Muscle layer of colon (tissue), 2 donors: ENCODE results near the gene RNF130.
A peak's percentile ranks its signal among the peaks of the same experiment; 100 is the strongest.

Experiments used
- H3K27ac ChIP-seq: one replicate; pipeline ENCODE4 v1.7.0; 2013; ENCODE audit warnings: low read depth, mild to moderate bottlenecking, low read length, moderate library complexity
- H3K27me3 ChIP-seq, 2 donors: one replicate each; pipeline ENCODE4 v1.7.0; 2013; ENCODE audit warnings: low read length in 2 of 2, mild to moderate bottlenecking in 2 of 2; ENCODE audit not compliant: insufficient read depth in 2 of 2, control insufficient read depth in 1 of 2
- H3K36me3 ChIP-seq: one replicate; pipeline ENCODE4 v1.7.0; 2013; ENCODE audit warnings: mild to moderate bottlenecking, low read length; ENCODE audit not compliant: insufficient read depth
- H3K4me1 ChIP-seq: one replicate; pipeline ENCODE4 v1.7.0; 2013; ENCODE audit warnings: mild to moderate bottlenecking, low read length; ENCODE audit not compliant: insufficient read depth
- H3K4me3 ChIP-seq, 2 donors: one replicate each; pipeline ENCODE4 v1.7.0; 2013; ENCODE audit warnings: low read length in 2 of 2, low read depth in 1 of 2, mild to moderate bottlenecking in 1 of 2, moderate library complexity in 1 of 2
- H3K9ac ChIP-seq: one replicate; pipeline ENCODE4 v1.7.0; 2013; ENCODE audit warnings: low read length
- H3K9me3 ChIP-seq: one replicate; pipeline ENCODE4 v1.7.0; 2013; ENCODE audit warnings: mild to moderate bottlenecking, low read length
- donor health status: abdominal sarcoma.
- donor health status: Adenocarcinoma of cecum.

RNF130 gene

DNA sequence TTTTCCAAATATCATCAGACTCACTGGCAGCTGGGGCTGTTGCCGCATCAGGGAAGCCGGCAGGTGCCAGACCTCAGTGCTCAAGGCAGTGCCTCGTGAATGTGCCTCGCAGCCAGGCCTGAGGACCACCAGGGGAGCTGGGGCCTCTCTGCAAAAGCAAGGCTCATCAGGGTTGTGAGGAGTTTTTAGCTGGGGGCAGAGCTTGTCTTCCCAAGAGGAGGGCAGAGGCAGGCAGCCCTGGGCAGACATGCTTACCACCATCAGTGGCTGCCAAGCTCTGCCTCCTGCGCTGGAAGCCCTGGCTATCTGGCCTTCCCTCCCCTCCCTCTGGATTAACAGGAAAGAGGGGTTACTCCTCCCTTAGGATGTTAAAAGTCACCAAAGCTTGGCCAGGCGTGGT is 155.0 kb downstream of the RNF130 start:
- Histone ChIP-seq H3K9me3 (no peaks in the 10 kb centered on the region), H3K36me3 (no peaks in the 10 kb centered on the region), H3K4me1 (no peaks in the 10 kb centered on the region), H3K4me3 (no peak overlapping the region), H3K27ac (no peak overlapping the region), H3K27me3 (no peaks in the 10 kb centered on the region), H3K9ac (no peak overlapping the region)

- Histone ChIP-seq H3K27ac (no peak overlapping the region), H3K27me3 (no peaks in the 10 kb centered on the region), H3K4me3 (no peak overlapping the region), H3K9ac (no peak overlapping the region), H3K4me1 (no peaks in the 10 kb centered on the region), H3K36me3 (no peaks in the 10 kb centered on the region), H3K9me3 (no peaks in the 10 kb centered on the region)
Measured at GRCh38 chr5:179915406-179915935, 156.1 kb downstream of the RNF130 start.

DNA sequence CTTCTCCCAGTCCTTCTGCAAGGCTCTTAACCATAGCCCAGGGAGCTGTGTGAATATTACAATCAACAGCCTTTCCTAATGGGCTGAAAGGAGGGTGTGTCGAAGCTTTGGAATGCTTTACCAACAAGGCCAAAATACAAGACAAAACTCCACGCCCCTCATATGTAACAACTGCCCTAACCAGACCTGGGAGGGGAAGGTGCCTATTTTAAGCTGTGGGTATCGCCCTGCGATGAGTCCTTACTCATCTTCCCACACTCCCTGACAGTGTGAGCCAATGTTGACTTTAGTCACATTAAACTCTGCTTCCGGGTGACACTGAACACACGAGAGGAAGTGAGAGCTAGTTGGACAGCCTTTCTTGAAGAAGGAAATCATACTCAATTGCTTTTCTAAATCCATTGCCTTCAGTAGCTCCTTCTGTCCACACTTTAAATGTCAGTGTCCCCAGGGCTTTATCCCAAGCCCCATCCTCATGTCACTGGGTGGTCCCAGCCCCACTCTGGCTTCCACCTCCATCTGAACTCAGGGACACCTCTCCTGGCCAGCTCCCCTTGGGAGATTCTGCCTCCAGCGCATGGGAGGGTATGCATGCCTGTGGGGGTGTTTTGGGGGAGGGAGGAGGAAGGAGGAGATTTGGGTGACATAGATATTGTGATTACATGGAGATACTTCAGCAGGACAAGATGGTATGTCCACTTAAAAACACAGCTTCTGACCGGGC is 157.4 kb downstream of the RNF130 start:
- Histone ChIP-seq H3K4me3 (no peak overlapping the region), H3K9me3 (no peaks in the 10 kb centered on the region), H3K27me3 (no peaks in the 10 kb centered on the region), H3K36me3 (no peaks in the 10 kb centered on the region), H3K9ac (no peak overlapping the region), H3K4me1 (no peaks in the 10 kb centered on the region), H3K27ac (no peak overlapping the region)

- no peak overlapping the region for H3K27ac ChIP-seq
- H3K4me3 ChIP-seq = no peak overlapping the region
- no peak overlapping the region for H3K9ac ChIP-seq
- peaks cover 4% of the 10 kb centered on the region for H3K4me1 ChIP-seq
- no peaks in the 10 kb centered on the region for H3K9me3 ChIP-seq
- H3K36me3 ChIP-seq = no peaks in the 10 kb centered on the region
- H3K27me3 ChIP-seq = no peaks in the 10 kb centered on the region
Measured at GRCh38 chr5:179913461-179913860, 158.1 kb downstream of the RNF130 start.

GRCh38 chr5:179912951-179913350 is 158.6 kb downstream of the RNF130 start:
- Histone ChIP-seq H3K9ac (no peak overlapping the region), H3K36me3 (no peaks in the 10 kb centered on the region), H3K27ac (no peak overlapping the region), H3K4me1 (peaks cover 5% of the 10 kb centered on the region), H3K4me3 (no peak overlapping the region), H3K9me3 (no peaks in the 10 kb centered on the region), H3K27me3 (no peaks in the 10 kb centered on the region)

DNA sequence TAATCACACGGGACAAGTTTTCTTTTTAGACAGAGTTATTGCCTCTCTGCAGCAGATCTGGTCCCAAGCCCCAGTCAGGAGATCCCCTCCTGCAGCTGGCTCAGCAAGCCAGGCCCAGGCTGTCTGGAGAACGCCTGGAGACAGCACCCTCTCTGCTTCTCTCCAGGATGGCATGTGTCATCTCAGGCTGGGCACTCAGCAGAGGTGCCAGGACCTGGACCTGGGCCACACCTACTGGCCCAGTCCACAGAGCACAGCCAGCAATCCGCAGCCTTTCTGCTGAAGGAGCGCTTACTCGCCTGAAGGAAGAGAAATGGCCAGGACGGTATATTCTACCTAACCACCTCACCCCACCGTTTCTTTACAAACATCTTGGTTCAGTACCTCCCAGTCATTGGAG is 159.2 kb downstream of the RNF130 start:
- no peaks in the 10 kb centered on the region for H3K27me3 ChIP-seq
- H3K27ac ChIP-seq = no peak overlapping the region
- no peak overlapping the region for H3K4me3 ChIP-seq
- peaks cover 5% of the 10 kb centered on the region for H3K4me1 ChIP-seq
- H3K36me3 ChIP-seq = no peaks in the 10 kb centered on the region
- no peaks in the 10 kb centered on the region for H3K9me3 ChIP-seq
- no peak overlapping the region for H3K9ac ChIP-seq

DNA sequence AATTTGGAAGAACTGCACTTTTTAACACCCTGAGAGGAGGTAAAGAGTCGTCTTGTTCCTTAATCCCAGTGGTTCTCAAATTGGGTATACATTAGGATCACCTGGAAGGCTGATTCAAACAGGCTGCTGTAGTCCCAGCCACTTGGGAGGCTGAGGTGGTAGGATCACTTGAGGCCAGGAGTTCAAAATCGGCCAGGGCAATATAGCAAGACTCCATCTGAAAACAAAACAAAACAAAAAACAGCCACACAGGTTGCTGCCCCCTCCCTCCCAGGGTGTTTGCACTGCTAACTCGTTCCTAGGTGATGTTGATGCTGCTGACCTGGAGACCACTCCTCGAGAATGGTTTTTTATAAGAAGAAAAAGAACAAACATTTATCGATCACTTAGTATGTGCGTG is 162.3 kb downstream of the RNF130 start:
- Histone ChIP-seq H3K27me3 (no peaks in the 10 kb centered on the region), H3K27ac (no peak overlapping the region), H3K36me3 (peaks cover 4% of the 10 kb centered on the region), H3K9ac (no peak overlapping the region), H3K9me3 (no peaks in the 10 kb centered on the region), H3K4me1 (peaks cover 16% of the 10 kb centered on the region), H3K4me3 (no peak overlapping the region)

GRCh38 chr5:179908528-179908927 is 163.0 kb downstream of the RNF130 start:
- H3K9ac ChIP-seq = no peak overlapping the region
- no peaks in the 10 kb centered on the region for H3K9me3 ChIP-seq
- H3K4me3 ChIP-seq = no peak overlapping the region
- peaks cover 4% of the 10 kb centered on the region for H3K36me3 ChIP-seq
- no peaks in the 10 kb centered on the region for H3K27me3 ChIP-seq
- H3K27ac ChIP-seq = no peak overlapping the region
- peaks cover 16% of the 10 kb centered on the region for H3K4me1 ChIP-seq

GRCh38 chr5:179907556-179908324 is 163.8 kb downstream of the RNF130 start, which contains the start of gene TBC1D9B:
Gene TBC1D9B, minus strand, starts transcription at chr5:179907897. Its CDS starts 76 bp downstream, at chr5:179907821.
- peak within 1 kb of the TSS; percentile 67 to 78 for H3K4me3 ChIP-seq
- no peaks in the 10 kb centered on the region for H3K9me3 ChIP-seq
- H3K36me3 ChIP-seq = peaks cover 4% of the 10 kb centered on the region
- peaks cover 16% of the 10 kb centered on the region for H3K4me1 ChIP-seq
- peak within 1 kb of the TSS; percentile 68 for H3K27ac ChIP-seq
- H3K9ac ChIP-seq = peak within 1 kb of the TSS; percentile 46
- H3K27me3 ChIP-seq = no peaks in the 10 kb centered on the region

DNA sequence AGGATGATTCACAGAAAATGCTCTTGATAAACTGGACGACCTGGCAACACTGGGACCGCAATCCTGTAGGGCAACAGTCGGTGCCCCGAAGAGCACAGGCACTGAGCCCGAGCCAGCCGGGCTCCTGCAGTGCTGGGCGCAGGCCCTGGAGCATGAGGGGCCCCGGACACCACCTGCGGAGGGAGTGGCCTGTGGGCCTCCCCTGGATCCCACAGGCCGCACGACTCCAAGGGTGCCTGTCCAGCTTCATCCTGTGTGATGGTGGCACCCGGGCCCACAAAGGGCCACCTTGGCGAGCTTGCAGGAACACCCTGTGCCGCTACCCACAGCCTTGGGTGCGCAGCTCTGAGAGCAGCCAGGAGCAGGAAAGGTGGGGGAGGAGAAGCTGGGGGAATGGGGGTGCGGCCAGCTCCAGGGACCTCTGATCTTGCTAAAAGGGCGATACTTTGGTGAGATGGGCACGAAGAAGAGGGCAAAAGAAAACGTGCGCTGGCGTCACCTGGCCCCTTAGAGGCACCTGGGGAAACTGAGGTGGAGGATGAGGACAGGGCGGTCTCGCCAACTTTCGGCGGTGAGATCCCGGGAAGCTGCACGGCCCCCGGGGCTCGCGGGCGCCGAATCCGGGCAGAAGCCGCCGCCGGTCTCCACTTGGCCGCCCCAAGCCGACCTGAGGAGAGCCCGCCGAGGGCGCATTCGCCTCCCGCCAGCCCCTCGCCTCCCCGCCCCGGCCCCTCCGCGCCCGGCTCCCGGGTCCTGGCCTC is 164.6 kb downstream of the RNF130 start:
- Histone ChIP-seq H3K4me1 (peaks cover 16% of the 10 kb centered on the region), H3K9me3 (no peaks in the 10 kb centered on the region), H3K27ac (peak overlapping the region; percentile 68), H3K27me3 (no peaks in the 10 kb centered on the region), H3K36me3 (peaks cover 4% of the 10 kb centered on the region), H3K4me3 (peak overlapping the region; percentile 34 to 63), H3K9ac (peak overlapping the region; percentile 46)

GRCh38 chr5:179906294-179906794 is 165.2 kb downstream of the RNF130 start:
- H3K4me1 ChIP-seq = peaks cover 16% of the 10 kb centered on the region
- H3K27ac ChIP-seq = peak overlapping the region; percentile 68
- H3K27me3 ChIP-seq = no peaks in the 10 kb centered on the region
- H3K9ac ChIP-seq = peak overlapping the region; percentile 46
- H3K36me3 ChIP-seq = peaks cover 4% of the 10 kb centered on the region
- no peaks in the 10 kb centered on the region for H3K9me3 ChIP-seq
- H3K4me3 ChIP-seq = peak overlapping the region in 1 of 2 donors; percentile 63
